Measurements from ENCODE around the gene MEPE. TPM values are rescaled to one million over a fixed set of nuclear protein-coding genes. Genes with fewer than 3 reads are reported as not detected.

The MEPE gene
- total RNA-seq, 1 donor from 2014 or later = not detected

- Mint-ChIP-seq H3K27ac (no peak overlapping the region), H3K4me1 (ENCODE audit: low read depth) (peaks cover 22% of the 10 kb centered on the region), H3K4me3 (ENCODE audit: low read depth) (no peak overlapping the region), H3K9me3 (ENCODE audit: low read depth) (peaks cover 17% of the 10 kb centered on the region), H3K36me3 (ENCODE audit: insufficient read depth) (peaks cover 11% of the 10 kb centered on the region), H3K27me3 (no peaks in the 10 kb centered on the region)
- no peak for TF ChIP-seq CTCF (IDR thresholded peaks at IDR 0.05; ENCODE audit: unreplicated experiment)
- DNase-seq (ENCODE audit: low spot score, unreplicated experiment) = no peak
Measured at GRCh38 chr4:87868522-87868921, 35.8 kb downstream of the MEPE start.

- H3K27me3 Mint-ChIP-seq = no peaks in the 10 kb centered on the region
- no peak overlapping the region for H3K27ac Mint-ChIP-seq
- no peak for TF ChIP-seq CTCF (IDR thresholded peaks at IDR 0.05; ENCODE audit: unreplicated experiment)
- no peak for DNase-seq (ENCODE audit: low spot score, unreplicated experiment)
- H3K4me1 Mint-ChIP-seq (ENCODE audit: low read depth) = peaks cover 6% of the 10 kb centered on the region
- peaks cover 8% of the 10 kb centered on the region for H3K9me3 Mint-ChIP-seq (ENCODE audit: low read depth)
- no peaks in the 10 kb centered on the region for H3K36me3 Mint-ChIP-seq (ENCODE audit: insufficient read depth)
- no peak overlapping the region for H3K4me3 Mint-ChIP-seq (ENCODE audit: low read depth)
Measured at GRCh38 chr4:87872028-87872427, 39.3 kb downstream of the MEPE start.

DNA sequence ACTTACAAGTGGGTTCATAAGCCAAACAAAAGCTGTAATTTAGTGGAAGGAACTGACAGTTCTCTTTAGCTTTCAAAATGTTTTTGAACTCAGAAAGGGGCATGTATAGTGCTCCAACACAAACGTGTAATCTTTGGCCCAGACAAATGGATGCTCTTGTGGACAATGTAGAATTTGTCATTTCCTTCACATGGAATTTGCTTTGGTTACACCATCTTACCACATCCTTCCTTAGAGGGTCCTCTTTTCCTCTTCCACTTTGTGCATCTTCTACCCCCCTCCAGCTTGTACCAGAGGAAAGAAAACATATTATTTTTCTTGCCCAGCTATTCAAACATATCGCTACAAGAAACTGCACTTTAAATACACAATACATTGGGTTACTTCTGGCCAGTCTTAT lies 42.4 kb downstream of the MEPE start:
- no peak for TF ChIP-seq CTCF (IDR thresholded peaks at IDR 0.05; ENCODE audit: unreplicated experiment)
- DNase-seq (ENCODE audit: low spot score, unreplicated experiment) = no peak
- peaks cover 3% of the 10 kb centered on the region for H3K4me1 Mint-ChIP-seq (ENCODE audit: low read depth)
- H3K4me3 Mint-ChIP-seq (ENCODE audit: low read depth) = no peak overlapping the region
- no peaks in the 10 kb centered on the region for H3K36me3 Mint-ChIP-seq (ENCODE audit: insufficient read depth)
- H3K27ac Mint-ChIP-seq = no peak overlapping the region
- no peaks in the 10 kb centered on the region for H3K27me3 Mint-ChIP-seq
- peaks cover 5% of the 10 kb centered on the region for H3K9me3 Mint-ChIP-seq (ENCODE audit: low read depth)

DNA sequence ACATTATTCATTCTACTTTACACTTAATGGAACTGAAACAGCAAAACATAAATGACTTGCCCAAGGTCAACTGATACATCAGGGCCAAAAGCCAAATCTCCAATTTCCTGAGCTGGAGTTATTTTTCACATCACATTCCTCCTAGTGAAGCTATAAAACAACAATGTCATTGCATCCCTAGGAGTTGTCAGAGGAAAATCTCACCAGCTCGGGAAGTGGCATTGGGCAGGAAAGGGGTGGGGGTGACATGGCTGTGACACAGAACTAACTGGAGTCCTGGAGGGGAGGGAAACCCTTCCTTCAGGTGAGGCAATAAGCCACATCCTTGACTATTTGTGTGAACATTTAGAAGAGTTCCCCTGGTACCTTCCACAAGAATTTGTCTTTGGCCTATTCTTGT lies 47.3 kb downstream of the MEPE start:
- Mint-ChIP-seq H3K4me1 (ENCODE audit: low read depth) (peaks cover 10% of the 10 kb centered on the region), H3K27ac (no peak overlapping the region), H3K36me3 (ENCODE audit: insufficient read depth) (no peaks in the 10 kb centered on the region), H3K9me3 (ENCODE audit: low read depth) (peaks cover 5% of the 10 kb centered on the region), H3K4me3 (ENCODE audit: low read depth) (no peak overlapping the region), H3K27me3 (peaks cover 19% of the 10 kb centered on the region)
- DNase-seq (ENCODE audit: low spot score, unreplicated experiment) = no peak
- TF ChIP-seq CTCF (IDR thresholded peaks at IDR 0.05; ENCODE audit: unreplicated experiment) = no peak

DNA sequence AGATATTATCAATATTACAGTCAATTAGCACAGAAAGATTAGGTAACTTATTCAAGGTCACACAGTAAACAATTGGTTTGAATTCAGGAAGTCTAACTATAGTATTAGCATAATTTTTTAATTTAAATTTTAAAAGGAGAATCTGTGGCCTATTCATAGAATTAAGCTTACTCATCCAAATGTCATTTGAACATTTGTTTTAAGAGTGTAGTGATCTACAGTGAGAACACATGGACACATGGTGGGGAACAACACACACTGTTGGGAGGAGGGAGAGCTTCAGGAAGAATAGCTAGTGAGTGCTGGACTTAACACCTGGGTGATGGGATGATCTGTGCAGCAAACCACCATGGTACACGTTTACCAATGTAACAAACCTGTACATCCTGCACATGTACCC lies 48.3 kb downstream of the MEPE start:
- H3K4me1 Mint-ChIP-seq (ENCODE audit: low read depth) = peaks cover 20% of the 10 kb centered on the region
- no peak overlapping the region for H3K27ac Mint-ChIP-seq
- no peak for TF ChIP-seq CTCF (IDR thresholded peaks at IDR 0.05; ENCODE audit: unreplicated experiment)
- H3K9me3 Mint-ChIP-seq (ENCODE audit: low read depth) = peaks cover 5% of the 10 kb centered on the region
- H3K4me3 Mint-ChIP-seq (ENCODE audit: low read depth) = no peak overlapping the region
- H3K36me3 Mint-ChIP-seq (ENCODE audit: insufficient read depth) = no peaks in the 10 kb centered on the region
- no peak for DNase-seq (ENCODE audit: low spot score, unreplicated experiment)
- H3K27me3 Mint-ChIP-seq = peaks cover 28% of the 10 kb centered on the region

Data from progenitor cell of endocrine pancreas (in vitro differentiated cells).